DMS153 (cell line): ENCODE measurements around the gene CIB4.

Source experiments
- DNase-seq: peaks from one replicate; lab custom pipeline; 2025; lab: John Stamatoyannopoulos, UW

CIB4 gene

DNA sequence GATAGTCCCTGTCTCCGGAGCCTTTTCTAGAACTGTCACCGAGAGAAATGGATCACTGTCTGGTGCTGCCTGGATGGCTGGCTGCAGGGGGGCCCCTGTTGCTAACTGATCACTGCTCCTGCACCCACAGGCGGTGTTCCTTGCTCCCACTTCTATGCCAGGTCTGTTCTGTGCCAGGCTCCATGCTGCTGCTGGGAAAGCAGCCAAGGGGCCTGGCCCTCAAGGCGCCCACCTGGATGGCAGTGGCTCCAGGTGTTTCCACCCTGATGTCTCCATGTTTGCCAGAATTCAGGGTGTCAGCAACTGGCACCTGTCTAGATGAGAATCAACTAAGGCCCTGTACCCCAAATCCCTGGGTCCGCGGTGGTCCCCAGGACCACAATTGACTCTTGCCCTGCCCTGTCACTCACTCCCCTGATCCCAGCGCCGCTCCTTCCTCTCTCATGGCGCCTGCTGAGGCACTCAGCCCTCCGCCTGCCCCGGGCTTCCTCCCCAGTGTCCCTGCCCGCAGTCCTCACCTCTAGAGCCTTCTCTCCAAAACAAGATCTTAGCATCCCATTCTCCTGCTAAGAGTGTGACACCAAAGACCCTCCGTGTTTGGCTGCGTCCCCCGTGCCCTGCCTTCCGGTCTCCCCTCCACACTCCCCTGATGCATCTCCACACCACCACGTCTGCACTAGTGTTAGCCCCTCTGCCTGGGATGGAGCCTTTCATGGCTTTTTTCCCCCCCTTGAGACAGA lies 90.7 kb downstream of the CIB4 start:
- no peak for DNase-seq

- no peak for DNase-seq
These were observed 98.3 kb downstream of the CIB4 start for GRCh38 chr2:26542676-26543505.

DNA sequence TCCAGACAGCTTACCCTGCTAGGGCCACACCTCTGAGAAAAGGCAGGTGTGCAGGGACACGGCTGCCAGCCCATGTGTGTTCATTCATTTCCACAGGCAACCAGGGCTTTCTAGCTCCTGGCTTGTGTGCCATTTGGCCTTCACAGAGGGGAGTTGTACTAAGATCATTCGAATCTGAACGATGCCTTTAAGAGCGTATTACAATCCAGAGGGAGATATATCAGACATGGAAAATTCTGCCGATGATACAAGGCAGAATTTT lies 99.0 kb downstream of the CIB4 start:
- DNase-seq = peak; percentile 82

GRCh38 chr2:26541401-26542193 lies 99.6 kb downstream of the CIB4 start:
- DNase-seq = peak; percentile 82

GRCh38 chr2:26540961-26541360 lies 100.2 kb downstream of the CIB4 start:
- DNase-seq = peak; percentile 39

- no peak for DNase-seq
These were observed 100.9 kb downstream of the CIB4 start for GRCh38 chr2:26540306-26540705.

DNA sequence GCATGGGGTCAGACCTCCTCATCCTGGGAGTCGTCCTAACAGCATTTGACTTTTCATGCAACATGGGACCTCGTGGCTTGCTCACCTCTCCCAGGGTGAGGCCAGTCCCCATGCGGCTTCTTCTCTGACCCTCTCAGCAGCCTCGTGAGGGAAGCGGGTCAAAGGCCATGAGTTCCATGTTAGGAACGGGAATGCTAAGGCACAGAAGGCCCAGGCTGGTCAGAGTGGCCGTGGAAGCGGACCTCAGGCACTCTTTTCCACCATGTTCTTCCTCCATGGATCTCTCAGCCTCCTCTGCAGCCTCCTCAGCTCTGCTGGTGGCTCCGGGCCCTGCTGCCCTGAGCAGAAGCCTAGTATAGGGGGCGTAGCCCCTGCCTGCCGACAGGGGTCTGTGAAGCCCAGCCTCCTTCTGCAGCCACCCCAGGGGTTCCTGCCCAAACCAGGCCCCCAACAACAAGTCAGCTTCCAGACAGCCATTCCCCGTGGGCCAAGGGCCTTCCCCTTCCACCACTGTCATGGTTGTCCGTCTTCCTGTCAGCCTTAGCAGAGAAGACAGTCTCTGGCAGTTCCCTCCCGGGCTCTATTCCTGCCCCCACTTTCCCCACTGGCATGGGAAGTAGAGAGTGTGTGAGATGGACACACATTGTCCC lies 103.2 kb downstream of the CIB4 start:
- DNase-seq = no peak

DNA sequence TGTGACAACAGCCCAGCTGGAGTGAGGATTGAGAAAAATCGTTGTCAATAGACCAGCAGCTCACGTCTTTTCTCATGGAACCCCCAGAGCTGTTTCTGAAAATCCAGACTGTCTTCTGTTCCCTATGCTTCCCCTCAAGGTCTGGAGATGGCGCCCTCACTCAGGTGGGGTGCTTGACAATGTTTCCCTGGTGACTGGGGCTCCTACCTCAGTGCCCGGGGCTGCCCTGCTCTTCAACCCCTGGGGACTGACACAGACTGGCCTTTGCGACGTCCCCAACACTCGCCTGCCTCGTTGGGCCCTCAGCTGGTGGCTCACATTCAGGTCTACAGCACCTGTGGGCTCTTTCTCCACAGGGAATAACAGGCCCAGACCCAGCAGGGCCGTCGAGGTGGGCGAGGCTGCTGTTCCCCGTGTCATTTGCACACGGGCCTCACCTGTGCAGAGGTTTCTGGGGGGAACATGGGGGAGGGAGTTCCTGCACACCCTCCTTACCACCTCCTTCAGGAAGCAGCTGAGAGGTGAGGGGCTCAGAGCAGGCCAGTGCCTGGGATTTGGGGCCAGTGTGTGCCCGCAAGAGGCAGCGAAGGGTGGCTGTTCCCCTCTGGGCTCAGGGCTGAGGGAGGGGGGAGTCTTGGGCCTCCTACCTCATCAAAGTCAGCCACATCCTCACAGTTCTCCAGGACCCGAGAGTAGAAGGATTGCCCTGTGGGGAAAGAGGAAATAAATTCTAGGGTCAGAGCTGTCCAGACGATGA lies 103.9 kb downstream of the CIB4 start:
- DNase-seq = no peak

- no peak for DNase-seq
These were observed 104.6 kb downstream of the CIB4 start for GRCh38 chr2:26536371-26537068.

DNA sequence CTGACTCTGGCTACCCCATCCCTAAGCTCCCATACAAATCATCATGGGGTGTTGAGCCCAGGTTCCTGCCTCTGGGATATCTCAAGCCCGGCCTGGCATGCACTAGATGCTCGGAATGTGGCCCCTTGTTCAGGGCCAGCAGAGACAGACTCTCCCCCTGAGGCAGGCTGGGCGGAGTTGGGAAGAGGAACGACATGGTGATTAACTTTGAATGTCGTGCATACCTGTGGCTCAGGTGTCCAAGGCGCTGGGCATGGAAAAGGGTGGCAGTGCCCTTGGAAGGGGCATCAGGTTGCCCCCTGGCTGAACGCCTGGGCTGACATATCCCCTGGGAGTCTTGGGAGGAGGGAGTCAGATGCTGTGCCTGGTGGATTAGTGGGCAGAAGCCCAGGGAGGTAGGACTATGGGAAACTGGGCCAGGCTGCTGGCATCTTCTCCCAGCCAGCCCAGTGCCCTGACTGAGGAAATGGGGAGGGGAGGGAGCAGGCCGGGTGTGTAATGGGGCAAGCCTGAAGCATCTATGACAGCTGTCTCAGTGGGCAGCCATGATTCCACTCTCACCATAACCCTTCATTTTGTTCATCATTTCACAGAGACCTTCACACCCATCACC lies 105.4 kb downstream of the CIB4 start:
- no peak for DNase-seq

GRCh38 chr2:26534865-26535662 lies 106.1 kb downstream of the CIB4 start:
- DNase-seq = no peak

DNA sequence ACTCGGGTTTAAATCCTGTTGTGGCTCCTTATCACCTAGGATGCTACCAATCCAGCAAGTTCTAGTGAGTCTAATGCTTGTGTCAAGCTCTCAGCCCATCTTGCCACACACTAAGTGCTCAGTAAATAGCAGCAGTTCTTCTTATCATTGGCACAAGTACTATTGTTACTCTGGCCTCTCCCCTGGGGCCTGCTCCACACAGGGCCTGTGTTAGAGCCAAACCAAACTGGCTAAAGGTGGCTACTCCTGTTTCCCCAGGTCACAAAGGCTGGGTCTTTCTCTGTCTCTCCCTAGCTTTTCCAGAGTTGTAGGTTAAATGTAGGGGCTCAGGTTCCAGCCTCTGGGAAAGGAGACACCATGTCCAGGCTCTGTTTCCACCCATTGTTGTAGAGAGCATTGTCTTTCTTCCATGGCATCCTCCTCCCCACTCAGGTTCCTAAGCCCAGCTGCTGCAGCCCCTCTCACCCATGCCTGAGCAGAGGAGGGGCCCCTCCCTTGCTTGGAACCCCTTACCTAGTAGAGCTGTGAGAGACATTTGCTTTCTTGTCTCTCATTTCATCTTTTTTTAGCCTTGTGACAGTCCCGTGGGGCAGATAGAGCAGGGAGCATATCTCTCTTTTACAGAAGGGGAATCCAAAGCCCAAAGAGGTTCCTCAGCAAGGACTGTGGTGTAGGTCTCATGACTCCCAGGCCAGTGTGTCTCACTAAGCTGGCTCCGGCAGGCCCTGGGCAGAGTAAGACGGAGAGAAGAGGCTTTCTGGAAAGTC lies 106.9 kb downstream of the CIB4 start:
- peak; percentile 12 for DNase-seq

- DNase-seq = no peak
These were observed 107.5 kb downstream of the CIB4 start for GRCh38 chr2:26533661-26534060.

DNA sequence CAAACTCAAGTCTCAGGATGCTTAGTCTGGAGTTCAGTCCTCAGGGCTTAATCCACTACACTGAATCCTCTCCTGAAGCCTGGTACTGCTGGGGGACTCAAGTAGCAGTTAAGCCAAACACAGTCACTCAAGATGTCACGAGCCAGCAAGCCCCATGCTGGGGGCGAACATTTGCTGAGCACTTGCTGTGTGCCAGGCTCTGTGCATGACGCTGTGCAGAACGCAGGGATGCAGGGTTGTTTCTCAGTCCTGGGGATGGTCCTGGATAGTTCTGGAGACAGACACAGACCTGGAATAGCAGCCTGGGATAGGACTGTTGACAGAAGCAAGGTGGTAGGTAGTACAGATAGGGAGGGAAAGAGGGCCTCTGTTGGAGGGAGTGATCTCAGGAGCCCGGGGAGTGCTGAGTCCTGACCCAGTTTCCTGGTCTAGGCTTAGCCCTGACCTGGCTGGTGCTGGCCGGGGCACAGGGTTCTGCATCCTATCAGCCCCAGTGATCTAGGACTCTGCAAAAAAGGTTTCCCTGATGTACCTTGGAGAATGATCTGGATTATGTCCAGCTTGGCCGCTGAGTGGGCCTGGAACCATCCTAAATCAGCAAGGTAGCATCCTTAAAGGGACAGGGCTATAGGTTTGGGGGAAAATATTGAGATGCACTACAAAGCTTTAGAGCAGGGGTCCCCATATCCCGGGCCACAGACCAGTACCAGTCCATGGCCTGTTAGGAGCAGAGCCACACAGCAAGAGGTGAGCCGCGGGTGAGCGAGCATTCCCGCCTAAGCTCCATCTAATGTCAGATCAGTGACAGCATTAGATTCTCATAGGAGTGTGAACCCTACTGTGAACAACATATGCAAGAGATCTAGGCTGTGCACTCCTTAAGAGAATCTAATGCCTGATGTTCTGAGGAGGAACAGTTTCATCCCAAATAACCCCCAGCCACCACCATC lies 108.6 kb downstream of the CIB4 start:
- no peak for DNase-seq
